NT2/D1 (cell line): ENCODE measurements around the gene FNIP1.

Experiments used
- DNase-seq: peaks from one replicate; pipeline ENCODE4 v3.0.0-alpha.2; 2011; ENCODE audit warnings: low read depth, low spot score
- H3K27me3 ChIP-seq: 2 replicates; pipeline ENCODE4 v1.6.0; 2011; ENCODE audit warnings: mild to moderate bottlenecking; ENCODE audit not compliant: insufficient read length, insufficient read depth
- H3K36me3 ChIP-seq: 2 replicates; pipeline ENCODE4 v1.6.1; 2011; ENCODE audit warnings: mild to moderate bottlenecking, low read length, mixed read lengths; ENCODE audit not compliant: insufficient read depth, insufficient read length
- H3K4me1 ChIP-seq: 2 replicates; pipeline ENCODE4 v1.5.1; 2011; ENCODE audit not compliant: insufficient read depth, insufficient read length
- H3K4me3 ChIP-seq: 2 replicates; pipeline ENCODE4 v1.5.1; 2011; ENCODE audit warnings: low read depth; ENCODE audit not compliant: insufficient read length
- H3K9ac ChIP-seq: 2 replicates; pipeline ENCODE4 v1.6.0; 2011; ENCODE audit warnings: low read depth; ENCODE audit not compliant: insufficient read length
- H3K9me3 ChIP-seq: 2 replicates; pipeline ENCODE4 v1.5.1; 2011; ENCODE audit warnings: mild to moderate bottlenecking, low read length; ENCODE audit not compliant: insufficient read depth
- SUZ12 ChIP-seq: IDR thresholded peaks from 2 replicates; pipeline ENCODE4 v1.6.1; 2011; ENCODE audit not compliant: insufficient read length, insufficient read depth; ENCODE audit errors: extremely low read depth
- YY1 ChIP-seq: IDR thresholded peaks from 2 replicates; pipeline ENCODE4 v1.6.1; 2011; ENCODE audit not compliant: insufficient read length, insufficient read depth
- ZNF274 ChIP-seq: IDR thresholded peaks from 2 replicates; pipeline ENCODE4 v1.6.1; 2011; ENCODE audit warnings: mild to moderate bottlenecking, low read depth, low read length

FNIP1 gene

GRCh38 chr5:131647048-131647769 lies 149.6 kb downstream of the FNIP1 start:
- TF ChIP-seq SUZ12: no peak
- no peak for TF ChIP-seq YY1
- TF ChIP-seq ZNF274: no peak
- Histone ChIP-seq H3K27me3 (no peaks in the 10 kb centered on the region), H3K9me3 (no peaks in the 10 kb centered on the region), H3K36me3 (peaks cover 25% of the 10 kb centered on the region), H3K4me3 (no peak overlapping the region), H3K9ac (no peak overlapping the region), H3K4me1 (no peaks in the 10 kb centered on the region)
- DNase-seq: no peak

GRCh38 chr5:131644822-131645221 lies 152.0 kb downstream of the FNIP1 start:
- no peak for TF ChIP-seq SUZ12
- no peak for TF ChIP-seq YY1
- no peak for TF ChIP-seq ZNF274
- no peak overlapping the region for H3K4me3 ChIP-seq
- H3K9me3 ChIP-seq: no peaks in the 10 kb centered on the region
- peaks cover 16% of the 10 kb centered on the region for H3K36me3 ChIP-seq
- no peak for DNase-seq
- H3K4me1 ChIP-seq: no peaks in the 10 kb centered on the region
- H3K27me3 ChIP-seq: no peaks in the 10 kb centered on the region
- no peak overlapping the region for H3K9ac ChIP-seq

GRCh38 chr5:131644370-131644769 lies 152.4 kb downstream of the FNIP1 start:
- H3K36me3 ChIP-seq: peaks cover 16% of the 10 kb centered on the region
- H3K4me3 ChIP-seq: no peak overlapping the region
- H3K4me1 ChIP-seq: no peaks in the 10 kb centered on the region
- TF ChIP-seq ZNF274: no peak
- no peak for TF ChIP-seq SUZ12
- TF ChIP-seq YY1: no peak
- no peaks in the 10 kb centered on the region for H3K27me3 ChIP-seq
- H3K9ac ChIP-seq: no peak overlapping the region
- H3K9me3 ChIP-seq: no peaks in the 10 kb centered on the region
- no peak for DNase-seq

GRCh38 chr5:131641494-131641893 lies 155.3 kb downstream of the FNIP1 start:
- H3K36me3 ChIP-seq: peaks cover 10% of the 10 kb centered on the region
- no peak for TF ChIP-seq ZNF274
- TF ChIP-seq SUZ12: no peak
- TF ChIP-seq YY1: no peak

GRCh38 chr5:131640043-131640856 lies 156.6 kb downstream of the FNIP1 start:
- Histone ChIP-seq H3K36me3 (peaks cover 6% of the 10 kb centered on the region), H3K4me1 (no peaks in the 10 kb centered on the region), H3K9me3 (no peaks in the 10 kb centered on the region), H3K4me3 (no peak overlapping the region), H3K9ac (no peak overlapping the region), H3K27me3 (no peaks in the 10 kb centered on the region)
- TF ChIP-seq ZNF274: no peak
- TF ChIP-seq SUZ12: no peak
- no peak for TF ChIP-seq YY1
- no peak for DNase-seq

More at GRCh38 chr5:131641494-131641893, 155.3 kb downstream of the FNIP1 start:
- Histone ChIP-seq H3K4me3 (no peak overlapping the region), H3K4me1 (no peaks in the 10 kb centered on the region), H3K27me3 (no peaks in the 10 kb centered on the region), H3K9ac (no peak overlapping the region), H3K9me3 (no peaks in the 10 kb centered on the region)
- DNase-seq: no peak

GRCh38 chr5:131639148-131639547 lies 157.7 kb downstream of the FNIP1 start:
- no peak overlapping the region for H3K4me3 ChIP-seq
- no peaks in the 10 kb centered on the region for H3K9me3 ChIP-seq
- H3K9ac ChIP-seq: no peak overlapping the region
- no peak for TF ChIP-seq ZNF274
- no peaks in the 10 kb centered on the region for H3K4me1 ChIP-seq
- DNase-seq: no peak
- H3K27me3 ChIP-seq: no peaks in the 10 kb centered on the region
- H3K36me3 ChIP-seq: no peaks in the 10 kb centered on the region

- no peak for TF ChIP-seq SUZ12
- TF ChIP-seq YY1: no peak
- TF ChIP-seq ZNF274: no peak
- Histone ChIP-seq H3K4me3 (no peak overlapping the region), H3K9ac (no peak overlapping the region), H3K9me3 (no peaks in the 10 kb centered on the region), H3K27me3 (no peaks in the 10 kb centered on the region), H3K4me1 (no peaks in the 10 kb centered on the region), H3K36me3 (no peaks in the 10 kb centered on the region)
- no peak for DNase-seq
Observed at GRCh38 chr5:131637694-131638093, 159.1 kb downstream of the FNIP1 start.
